Mucosa of stomach (tissue), 1 donor: ENCODE measurements around the gene IRX2.

Experiments used
- H3K27me3 ChIP-seq: one replicate; pipeline ENCODE4 v1.7.0; 2013; ENCODE audit warnings: mild to moderate bottlenecking, low read length; ENCODE audit not compliant: control insufficient read depth, insufficient read depth
- H3K36me3 ChIP-seq: one replicate; pipeline ENCODE4 v1.7.0; 2013; ENCODE audit warnings: low read length; ENCODE audit not compliant: control insufficient read depth, insufficient read depth
- H3K4me1 ChIP-seq: one replicate; pipeline ENCODE4 v1.7.0; 2013; ENCODE audit warnings: mild to moderate bottlenecking, low read length; ENCODE audit not compliant: control insufficient read depth, insufficient read depth
- H3K4me3 ChIP-seq: one replicate; pipeline ENCODE4 v1.7.0; 2013; ENCODE audit warnings: low read length
- H3K9ac ChIP-seq: one replicate; pipeline ENCODE4 v1.7.0; 2013; ENCODE audit warnings: mild to moderate bottlenecking, low read length, moderate library complexity
- H3K9me3 ChIP-seq: one replicate; pipeline ENCODE4 v1.7.0; 2013; ENCODE audit warnings: mild to moderate bottlenecking, low read length, moderate library complexity; ENCODE audit not compliant: control insufficient read depth
- donor health status: Pancreatic carcinoma.

Gene IRX2

GRCh38 chr5:2736872-2737271, 14.6 kb downstream of the IRX2 start:
- Histone ChIP-seq H3K4me1 (no peaks in the 10 kb centered on the region), H3K9ac (no peak overlapping the region), H3K36me3 (no peaks in the 10 kb centered on the region), H3K9me3 (no peaks in the 10 kb centered on the region), H3K27me3 (peaks cover 54% of the 10 kb centered on the region), H3K4me3 (no peak overlapping the region)

GRCh38 chr5:2735996-2736395, 15.5 kb downstream of the IRX2 start:
- Histone ChIP-seq H3K4me3 (no peak overlapping the region), H3K9ac (no peak overlapping the region), H3K4me1 (no peaks in the 10 kb centered on the region), H3K9me3 (no peaks in the 10 kb centered on the region), H3K36me3 (no peaks in the 10 kb centered on the region), H3K27me3 (peaks cover 45% of the 10 kb centered on the region)

GRCh38 chr5:2732850-2733249, 18.6 kb downstream of the IRX2 start:
- peaks cover 16% of the 10 kb centered on the region for H3K27me3 ChIP-seq
- no peaks in the 10 kb centered on the region for H3K36me3 ChIP-seq
- H3K4me1 ChIP-seq: no peaks in the 10 kb centered on the region
- H3K4me3 ChIP-seq: no peak overlapping the region
- no peaks in the 10 kb centered on the region for H3K9me3 ChIP-seq
- H3K9ac ChIP-seq: no peak overlapping the region

DNA sequence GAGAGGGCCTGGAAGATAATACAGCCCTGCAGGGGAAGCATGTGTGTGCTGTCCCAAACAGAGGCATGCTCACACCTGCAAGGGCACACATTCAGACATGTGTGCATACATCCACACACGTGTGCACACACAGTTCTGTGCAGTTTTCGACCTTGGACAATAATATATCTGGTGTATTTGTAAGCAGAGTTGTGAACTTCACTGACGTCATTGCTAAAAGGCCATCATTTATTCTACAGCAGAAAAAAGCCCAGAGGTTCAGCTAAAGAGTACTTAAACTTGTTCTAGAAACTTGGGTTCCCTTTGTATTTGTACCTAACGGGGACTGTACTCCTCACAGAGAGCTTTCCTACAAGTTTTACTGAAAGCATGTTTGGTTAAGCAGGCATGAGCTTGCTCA, 19.5 kb downstream of the IRX2 start:
- Histone ChIP-seq H3K36me3 (no peaks in the 10 kb centered on the region), H3K4me1 (no peaks in the 10 kb centered on the region), H3K27me3 (peaks cover 8% of the 10 kb centered on the region), H3K4me3 (no peak overlapping the region), H3K9me3 (no peaks in the 10 kb centered on the region), H3K9ac (no peak overlapping the region)

GRCh38 chr5:2729189-2729588, 22.3 kb downstream of the IRX2 start:
- peaks cover 4% of the 10 kb centered on the region for H3K27me3 ChIP-seq
- no peaks in the 10 kb centered on the region for H3K4me1 ChIP-seq
- H3K9ac ChIP-seq: no peak overlapping the region
- no peak overlapping the region for H3K4me3 ChIP-seq
- H3K9me3 ChIP-seq: no peaks in the 10 kb centered on the region
- H3K36me3 ChIP-seq: no peaks in the 10 kb centered on the region

GRCh38 chr5:2727550-2727949, 23.9 kb downstream of the IRX2 start:
- Histone ChIP-seq H3K27me3 (no peaks in the 10 kb centered on the region), H3K9ac (no peak overlapping the region), H3K9me3 (no peaks in the 10 kb centered on the region), H3K4me3 (no peak overlapping the region), H3K36me3 (no peaks in the 10 kb centered on the region), H3K4me1 (no peaks in the 10 kb centered on the region)

DNA sequence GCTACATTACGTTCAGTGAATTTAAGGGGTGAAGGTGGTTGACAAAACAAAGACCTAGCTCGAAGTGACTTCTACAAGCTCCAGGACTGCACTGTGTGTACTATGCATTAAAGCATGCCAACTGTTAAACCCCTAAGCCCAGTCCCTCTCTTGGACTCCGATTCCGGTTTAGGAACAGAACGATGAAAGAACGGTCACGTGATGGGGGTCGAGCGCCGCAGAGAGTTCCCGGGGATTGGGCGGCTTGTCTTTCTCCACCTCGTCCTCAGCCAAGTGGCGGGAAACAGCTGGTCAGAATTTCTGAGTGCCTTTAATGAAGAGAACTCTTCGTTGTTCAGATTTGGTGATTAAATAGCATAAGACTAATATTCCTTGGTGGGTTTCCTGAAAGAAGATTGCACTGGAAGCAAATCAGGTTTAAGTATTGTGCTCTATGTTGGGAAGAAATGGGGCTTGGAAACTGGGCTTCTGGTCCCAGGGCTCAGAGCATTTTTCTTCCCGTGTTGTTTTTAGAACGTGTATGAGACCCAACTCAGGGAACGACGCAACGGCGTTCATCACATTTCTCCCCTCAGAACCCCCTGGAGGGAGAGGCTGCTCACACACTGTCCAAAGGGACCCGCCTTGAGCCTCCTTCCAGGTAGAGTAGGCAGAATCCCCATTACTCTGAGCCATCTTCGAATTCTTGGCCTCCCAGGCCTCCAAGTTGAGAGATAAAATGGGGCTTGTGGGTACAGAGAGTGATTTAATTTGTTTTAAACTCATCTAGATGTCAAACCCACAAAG, 25.3 kb downstream of the IRX2 start:
- Histone ChIP-seq H3K9ac (no peak overlapping the region), H3K27me3 (no peaks in the 10 kb centered on the region), H3K4me1 (no peaks in the 10 kb centered on the region), H3K9me3 (no peaks in the 10 kb centered on the region), H3K4me3 (no peak overlapping the region), H3K36me3 (no peaks in the 10 kb centered on the region)

DNA sequence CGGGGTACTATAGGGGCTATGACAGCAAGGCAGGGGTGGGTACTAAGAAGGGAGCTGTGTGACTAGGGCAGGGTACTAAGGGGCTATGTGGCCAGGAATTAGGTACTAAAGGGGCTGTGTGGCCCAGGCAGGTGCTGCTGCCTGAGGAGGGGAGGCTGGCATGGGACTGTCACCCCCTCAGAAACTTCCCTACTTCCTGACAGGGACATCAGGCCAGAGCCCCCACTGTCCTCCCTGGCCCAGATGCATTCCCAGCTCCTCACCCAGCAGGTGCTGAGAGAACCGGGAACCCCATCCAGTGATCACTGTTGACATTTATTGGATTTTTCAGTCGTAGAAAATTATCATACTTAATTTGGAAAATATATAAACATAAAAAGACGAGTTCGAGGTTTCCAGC, 26.6 kb downstream of the IRX2 start:
- Histone ChIP-seq H3K27me3 (no peaks in the 10 kb centered on the region), H3K4me3 (no peak overlapping the region), H3K4me1 (no peaks in the 10 kb centered on the region), H3K36me3 (no peaks in the 10 kb centered on the region), H3K9me3 (no peaks in the 10 kb centered on the region), H3K9ac (no peak overlapping the region)

GRCh38 chr5:2724031-2724581, 27.4 kb downstream of the IRX2 start:
- H3K9ac ChIP-seq: no peak overlapping the region
- no peaks in the 10 kb centered on the region for H3K27me3 ChIP-seq
- H3K36me3 ChIP-seq: no peaks in the 10 kb centered on the region
- no peak overlapping the region for H3K4me3 ChIP-seq
- no peaks in the 10 kb centered on the region for H3K9me3 ChIP-seq
- no peaks in the 10 kb centered on the region for H3K4me1 ChIP-seq

GRCh38 chr5:2722901-2723300, 28.6 kb downstream of the IRX2 start:
- Histone ChIP-seq H3K4me1 (no peaks in the 10 kb centered on the region), H3K9ac (no peak overlapping the region), H3K9me3 (no peaks in the 10 kb centered on the region), H3K27me3 (no peaks in the 10 kb centered on the region), H3K36me3 (no peaks in the 10 kb centered on the region), H3K4me3 (no peak overlapping the region)

- H3K4me1 ChIP-seq: no peaks in the 10 kb centered on the region
- H3K27me3 ChIP-seq: no peaks in the 10 kb centered on the region
- no peak overlapping the region for H3K4me3 ChIP-seq
- no peaks in the 10 kb centered on the region for H3K36me3 ChIP-seq
- H3K9ac ChIP-seq: no peak overlapping the region
- H3K9me3 ChIP-seq: no peaks in the 10 kb centered on the region
These were observed 29.9 kb downstream of the IRX2 start for GRCh38 chr5:2721385-2722138.

DNA sequence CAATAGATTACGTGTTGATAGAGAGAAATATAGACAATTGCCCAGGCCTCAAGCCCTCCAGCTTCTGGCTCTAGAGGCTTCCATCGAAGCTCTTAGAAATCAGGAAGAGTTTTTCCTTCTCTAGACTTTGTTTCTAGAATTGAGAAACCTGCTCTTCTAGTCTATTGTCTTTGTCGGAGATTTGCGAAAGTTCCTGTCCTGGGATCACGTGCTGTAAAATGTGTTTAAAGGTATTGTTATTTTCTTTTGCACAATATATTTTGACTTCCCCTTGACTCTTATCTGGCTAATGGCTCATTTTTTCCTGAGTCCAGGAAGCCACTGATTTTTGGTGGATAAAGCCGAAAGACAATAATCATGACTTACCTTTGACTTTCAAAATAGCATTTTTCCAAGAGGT, 32.1 kb downstream of the IRX2 start:
- Histone ChIP-seq H3K4me3 (no peak overlapping the region), H3K36me3 (no peaks in the 10 kb centered on the region), H3K9ac (no peak overlapping the region), H3K27me3 (no peaks in the 10 kb centered on the region), H3K9me3 (no peaks in the 10 kb centered on the region), H3K4me1 (no peaks in the 10 kb centered on the region)
